ENCODE results near the gene PAM.
A peak's percentile ranks its signal among the peaks of the same experiment; 100 is the strongest.

The PAM gene

DNA sequence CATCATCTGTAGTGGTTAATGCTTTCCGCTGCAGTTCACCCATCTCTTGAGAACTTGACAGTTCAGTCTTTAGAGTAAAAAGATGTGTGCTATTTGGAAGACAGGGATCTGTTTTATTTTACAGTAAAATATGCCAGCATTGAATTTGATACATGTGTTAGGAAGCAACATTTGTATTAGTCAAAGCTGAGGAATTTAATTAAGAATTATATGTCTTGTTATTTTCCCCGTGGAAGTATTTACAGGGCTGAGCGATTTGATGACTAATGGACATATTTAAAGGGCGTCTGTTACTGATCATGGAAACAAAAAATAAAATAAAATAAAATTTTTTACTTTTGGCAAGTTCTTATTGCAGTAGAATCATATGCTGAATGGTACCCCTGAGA is 101.3 kb downstream of the PAM start (continued):
- TF ChIP-seq, protein P1, sequence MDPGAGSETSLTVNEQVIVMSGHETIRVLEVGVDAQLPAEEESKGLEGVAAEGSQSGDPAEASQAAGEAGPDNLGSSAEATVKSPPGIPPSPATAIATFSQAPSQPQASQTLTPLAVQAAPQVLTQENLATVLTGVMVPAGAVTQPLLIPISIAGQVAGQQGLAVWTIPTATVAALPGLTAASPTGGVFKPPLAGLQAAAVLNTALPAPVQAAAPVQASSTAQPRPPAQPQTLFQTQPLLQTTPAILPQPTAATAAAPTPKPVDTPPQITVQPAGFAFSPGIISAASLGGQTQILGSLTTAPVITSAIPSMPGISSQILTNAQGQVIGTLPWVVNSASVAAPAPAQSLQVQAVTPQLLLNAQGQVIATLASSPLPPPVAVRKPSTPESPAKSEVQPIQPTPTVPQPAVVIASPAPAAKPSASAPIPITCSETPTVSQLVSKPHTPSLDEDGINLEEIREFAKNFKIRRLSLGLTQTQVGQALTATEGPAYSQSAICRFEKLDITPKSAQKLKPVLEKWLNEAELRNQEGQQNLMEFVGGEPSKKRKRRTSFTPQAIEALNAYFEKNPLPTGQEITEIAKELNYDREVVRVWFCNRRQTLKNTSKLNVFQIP (CRISPR knock-in tag; IDR thresholded peaks at IDR 0.05; ENCODE audit: borderline replicate concordance, low read depth): peak; percentile 79; the same call in 1 of the 2 replicates
- peak; percentile 98 for TF ChIP-seq ISL1 (CRISPR knock-in tag; IDR thresholded peaks at IDR 0.05)
- no peak for TF ChIP-seq ARNTL (CRISPR knock-in tag; IDR thresholded peaks at IDR 0.05; ENCODE audit: borderline replicate concordance, low read depth)

DNA sequence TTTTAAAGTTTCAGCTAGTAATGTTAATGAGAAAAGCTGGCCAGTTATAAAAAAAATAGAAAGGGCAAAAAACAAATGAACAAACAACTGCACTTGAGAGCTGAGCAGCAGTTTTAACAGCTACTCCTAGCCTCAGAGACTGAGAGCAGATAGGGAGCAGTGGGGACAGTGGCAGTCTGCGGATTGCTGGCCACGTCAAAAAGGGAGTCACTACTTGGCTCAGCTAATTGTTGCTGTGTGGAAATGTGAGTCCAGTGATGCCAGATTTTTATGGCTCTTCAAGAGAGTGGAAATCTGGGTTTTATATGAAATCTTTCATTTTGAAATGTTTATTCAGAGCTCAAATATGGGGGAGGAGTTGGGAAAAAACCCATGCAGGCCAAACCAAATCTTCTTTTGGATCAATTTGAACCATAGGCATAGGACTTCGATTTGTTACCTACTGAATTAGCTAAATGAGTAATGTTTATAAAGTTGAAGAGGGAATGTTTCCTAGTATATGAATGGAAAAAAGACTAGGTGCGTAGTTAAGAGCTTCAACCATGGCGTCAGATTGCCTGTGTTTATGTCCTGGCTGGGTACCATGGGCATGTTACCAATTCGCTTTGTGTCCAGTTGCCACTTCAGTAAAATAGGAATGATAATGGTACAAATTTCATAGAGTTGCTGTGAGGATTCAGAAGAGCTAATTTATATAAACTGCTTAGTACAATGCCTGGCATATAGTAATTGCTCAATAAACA is 102.1 kb downstream of the PAM start:
- peak; percentile 64 for ATAC-seq
- TF ChIP-seq ISL1 (CRISPR knock-in tag; IDR thresholded peaks at IDR 0.05) (no peak; the same call in 1 of the 2 replicates), TOX (CRISPR knock-in tag; IDR thresholded peaks at IDR 0.05; ENCODE audit: borderline replicate concordance) (no peak), RARB (CRISPR knock-in tag; IDR thresholded peaks at IDR 0.05) (no peak)
- TF ChIP-seq, protein P2, sequence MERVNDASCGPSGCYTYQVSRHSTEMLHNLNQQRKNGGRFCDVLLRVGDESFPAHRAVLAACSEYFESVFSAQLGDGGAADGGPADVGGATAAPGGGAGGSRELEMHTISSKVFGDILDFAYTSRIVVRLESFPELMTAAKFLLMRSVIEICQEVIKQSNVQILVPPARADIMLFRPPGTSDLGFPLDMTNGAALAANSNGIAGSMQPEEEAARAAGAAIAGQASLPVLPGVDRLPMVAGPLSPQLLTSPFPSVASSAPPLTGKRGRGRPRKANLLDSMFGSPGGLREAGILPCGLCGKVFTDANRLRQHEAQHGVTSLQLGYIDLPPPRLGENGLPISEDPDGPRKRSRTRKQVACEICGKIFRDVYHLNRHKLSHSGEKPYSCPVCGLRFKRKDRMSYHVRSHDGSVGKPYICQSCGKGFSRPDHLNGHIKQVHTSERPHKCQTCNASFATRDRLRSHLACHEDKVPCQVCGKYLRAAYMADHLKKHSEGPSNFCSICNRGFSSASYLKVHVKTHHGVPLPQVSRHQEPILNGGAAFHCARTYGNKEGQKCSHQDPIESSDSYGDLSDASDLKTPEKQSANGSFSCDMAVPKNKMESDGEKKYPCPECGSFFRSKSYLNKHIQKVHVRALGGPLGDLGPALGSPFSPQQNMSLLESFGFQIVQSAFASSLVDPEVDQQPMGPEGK (CRISPR knock-in tag; IDR thresholded peaks at IDR 0.05; ENCODE audit: borderline replicate concordance): no peak

DNA sequence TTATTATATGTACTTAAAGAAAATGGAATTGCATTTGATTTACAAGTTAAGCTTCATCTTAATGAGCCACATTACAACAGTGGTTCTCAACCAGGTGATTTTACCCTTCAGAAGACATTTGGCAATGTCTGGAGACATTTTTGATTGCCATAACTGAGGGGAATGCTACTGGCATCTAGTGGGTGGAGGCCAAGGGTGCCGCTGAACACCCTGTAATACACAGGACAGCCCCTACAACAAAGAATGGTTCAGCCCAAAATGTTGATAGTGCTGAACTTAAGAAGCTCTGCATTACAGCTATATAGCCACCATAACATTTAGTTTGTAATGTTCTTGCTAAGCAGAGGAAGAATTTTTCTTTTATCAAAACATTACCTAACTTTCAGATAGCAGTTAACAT is 103.1 kb downstream of the PAM start:
- TF ChIP-seq TCF4 (CRISPR knock-in tag; IDR thresholded peaks at IDR 0.05; ENCODE audit: borderline replicate concordance) (no peak), ZNF8 (CRISPR knock-in tag; IDR thresholded peaks at IDR 0.05) (no peak), CSDC2 (CRISPR knock-in tag; IDR thresholded peaks at IDR 0.05) (no peak), RARB (CRISPR knock-in tag; IDR thresholded peaks at IDR 0.05) (no peak), ZFP3 (CRISPR knock-in tag; IDR thresholded peaks at IDR 0.05) (no peak)
- TF ChIP-seq, protein P1 (CRISPR knock-in tag; IDR thresholded peaks at IDR 0.05; ENCODE audit: borderline replicate concordance, low read depth): no peak
- ATAC-seq: no peak

DNA sequence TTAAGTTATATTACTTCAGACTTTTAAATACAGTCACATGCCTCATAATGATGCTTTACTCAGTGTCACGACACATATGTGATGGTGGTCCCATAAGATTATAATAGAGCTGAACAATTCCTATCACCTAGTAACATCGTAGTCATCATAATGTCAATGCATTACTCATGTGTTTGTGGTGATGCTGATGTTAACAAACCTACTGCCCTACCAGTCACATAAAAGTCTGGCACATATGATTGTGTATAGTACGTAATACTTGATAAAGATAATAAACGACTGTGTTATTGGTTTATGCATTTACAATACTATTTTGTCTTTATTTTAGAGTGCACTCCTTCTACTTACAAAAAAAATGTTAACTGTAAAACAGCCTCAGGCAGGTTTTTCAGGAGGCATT is 103.7 kb downstream of the PAM start:
- ATAC-seq: no peak
- TF ChIP-seq ZNF565 (CRISPR knock-in tag; conservative IDR thresholded peaks at IDR 0.05; ENCODE audit: low read depth) (no peak), ZFP30 (CRISPR knock-in tag; IDR thresholded peaks at IDR 0.05) (no peak), CSDC2 (CRISPR knock-in tag; IDR thresholded peaks at IDR 0.05) (no peak), ZNF8 (CRISPR knock-in tag; IDR thresholded peaks at IDR 0.05) (no peak), ZFP3 (CRISPR knock-in tag; IDR thresholded peaks at IDR 0.05) (no peak)

DNA sequence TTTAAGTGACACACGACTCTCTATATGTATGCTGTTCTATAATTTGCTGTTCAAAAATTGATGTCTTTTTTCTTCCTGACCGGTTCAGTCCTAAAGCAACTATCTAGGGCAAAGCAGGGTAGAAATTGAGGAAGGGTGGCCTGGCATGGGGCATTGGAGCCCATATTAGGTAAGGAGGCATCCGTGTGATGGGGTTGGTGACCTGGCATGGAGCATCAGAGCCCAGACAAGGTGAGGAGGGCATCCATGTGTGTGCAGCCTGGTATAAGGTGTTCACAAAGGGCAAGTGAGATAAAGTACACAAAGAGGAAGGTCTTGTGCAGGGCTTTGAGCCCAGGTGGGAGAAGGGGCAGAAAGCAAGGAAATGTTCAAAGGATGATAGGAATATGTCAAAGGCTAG is 104.9 kb downstream of the PAM start:
- TF ChIP-seq ZNF565 (CRISPR knock-in tag; conservative IDR thresholded peaks at IDR 0.05; ENCODE audit: low read depth) (no peak), PPARA (CRISPR knock-in tag; IDR thresholded peaks at IDR 0.05; ENCODE audit: borderline replicate concordance) (no peak), BACH2 (CRISPR knock-in tag; IDR thresholded peaks at IDR 0.05; ENCODE audit: borderline replicate concordance) (no peak), SNAI2 (CRISPR knock-in tag; IDR thresholded peaks at IDR 0.05) (no peak), ZFP3 (CRISPR knock-in tag; IDR thresholded peaks at IDR 0.05) (no peak), GLIS3 (CRISPR knock-in tag; IDR thresholded peaks at IDR 0.05) (no peak), RARB (CRISPR knock-in tag; IDR thresholded peaks at IDR 0.05) (no peak), ZNF70 (CRISPR knock-in tag; IDR thresholded peaks at IDR 0.05) (no peak), CSDC2 (CRISPR knock-in tag; IDR thresholded peaks at IDR 0.05) (no peak), ESRRG (CRISPR knock-in tag; IDR thresholded peaks at IDR 0.05) (no peak), ARNTL (CRISPR knock-in tag; IDR thresholded peaks at IDR 0.05; ENCODE audit: borderline replicate concordance, low read depth) (no peak), TOX (CRISPR knock-in tag; IDR thresholded peaks at IDR 0.05; ENCODE audit: borderline replicate concordance) (no peak)
- TF ChIP-seq, protein P3, sequence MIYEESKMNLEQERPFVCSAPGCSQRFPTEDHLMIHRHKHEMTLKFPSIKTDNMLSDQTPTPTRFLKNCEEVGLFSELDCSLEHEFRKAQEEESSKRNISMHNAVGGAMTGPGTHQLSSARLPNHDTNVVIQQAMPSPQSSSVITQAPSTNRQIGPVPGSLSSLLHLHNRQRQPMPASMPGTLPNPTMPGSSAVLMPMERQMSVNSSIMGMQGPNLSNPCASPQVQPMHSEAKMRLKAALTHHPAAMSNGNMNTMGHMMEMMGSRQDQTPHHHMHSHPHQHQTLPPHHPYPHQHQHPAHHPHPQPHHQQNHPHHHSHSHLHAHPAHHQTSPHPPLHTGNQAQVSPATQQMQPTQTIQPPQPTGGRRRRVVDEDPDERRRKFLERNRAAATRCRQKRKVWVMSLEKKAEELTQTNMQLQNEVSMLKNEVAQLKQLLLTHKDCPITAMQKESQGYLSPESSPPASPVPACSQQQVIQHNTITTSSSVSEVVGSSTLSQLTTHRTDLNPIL (CRISPR knock-in tag; IDR thresholded peaks at IDR 0.05; ENCODE audit: low read depth): no peak
- TF ChIP-seq, protein P4, sequence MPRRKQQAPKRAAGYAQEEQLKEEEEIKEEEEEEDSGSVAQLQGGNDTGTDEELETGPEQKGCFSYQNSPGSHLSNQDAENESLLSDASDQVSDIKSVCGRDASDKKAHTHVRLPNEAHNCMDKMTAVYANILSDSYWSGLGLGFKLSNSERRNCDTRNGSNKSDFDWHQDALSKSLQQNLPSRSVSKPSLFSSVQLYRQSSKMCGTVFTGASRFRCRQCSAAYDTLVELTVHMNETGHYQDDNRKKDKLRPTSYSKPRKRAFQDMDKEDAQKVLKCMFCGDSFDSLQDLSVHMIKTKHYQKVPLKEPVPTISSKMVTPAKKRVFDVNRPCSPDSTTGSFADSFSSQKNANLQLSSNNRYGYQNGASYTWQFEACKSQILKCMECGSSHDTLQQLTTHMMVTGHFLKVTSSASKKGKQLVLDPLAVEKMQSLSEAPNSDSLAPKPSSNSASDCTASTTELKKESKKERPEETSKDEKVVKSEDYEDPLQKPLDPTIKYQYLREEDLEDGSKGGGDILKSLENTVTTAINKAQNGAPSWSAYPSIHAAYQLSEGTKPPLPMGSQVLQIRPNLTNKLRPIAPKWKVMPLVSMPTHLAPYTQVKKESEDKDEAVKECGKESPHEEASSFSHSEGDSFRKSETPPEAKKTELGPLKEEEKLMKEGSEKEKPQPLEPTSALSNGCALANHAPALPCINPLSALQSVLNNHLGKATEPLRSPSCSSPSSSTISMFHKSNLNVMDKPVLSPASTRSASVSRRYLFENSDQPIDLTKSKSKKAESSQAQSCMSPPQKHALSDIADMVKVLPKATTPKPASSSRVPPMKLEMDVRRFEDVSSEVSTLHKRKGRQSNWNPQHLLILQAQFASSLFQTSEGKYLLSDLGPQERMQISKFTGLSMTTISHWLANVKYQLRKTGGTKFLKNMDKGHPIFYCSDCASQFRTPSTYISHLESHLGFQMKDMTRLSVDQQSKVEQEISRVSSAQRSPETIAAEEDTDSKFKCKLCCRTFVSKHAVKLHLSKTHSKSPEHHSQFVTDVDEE (CRISPR knock-in tag; IDR thresholded peaks at IDR 0.05): no peak
- TF ChIP-seq, protein P5, sequence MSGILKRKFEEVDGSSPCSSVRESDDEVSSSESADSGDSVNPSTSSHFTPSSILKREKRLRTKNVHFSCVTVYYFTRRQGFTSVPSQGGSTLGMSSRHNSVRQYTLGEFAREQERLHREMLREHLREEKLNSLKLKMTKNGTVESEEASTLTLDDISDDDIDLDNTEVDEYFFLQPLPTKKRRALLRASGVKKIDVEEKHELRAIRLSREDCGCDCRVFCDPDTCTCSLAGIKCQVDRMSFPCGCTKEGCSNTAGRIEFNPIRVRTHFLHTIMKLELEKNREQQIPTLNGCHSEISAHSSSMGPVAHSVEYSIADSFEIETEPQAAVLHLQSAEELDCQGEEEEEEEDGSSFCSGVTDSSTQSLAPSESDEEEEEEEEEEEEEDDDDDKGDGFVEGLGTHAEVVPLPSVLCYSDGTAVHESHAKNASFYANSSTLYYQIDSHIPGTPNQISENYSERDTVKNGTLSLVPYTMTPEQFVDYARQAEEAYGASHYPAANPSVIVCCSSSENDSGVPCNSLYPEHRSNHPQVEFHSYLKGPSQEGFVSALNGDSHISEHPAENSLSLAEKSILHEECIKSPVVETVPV (CRISPR knock-in tag; IDR thresholded peaks at IDR 0.05): no peak
- no peak for ATAC-seq

All from SK-N-SH treated with all-trans-retinoic acid at 6 μM for 48 hours (cell line).